Hepatocyte (in vitro differentiated cells): ENCODE results near the gene SLC30A5. TPM values are rescaled to one million over a fixed set of nuclear protein-coding genes. Genes with fewer than 3 reads are reported as not detected.

ENCODE experiments used
- DNase-seq: peaks from one replicate; pipeline ENCODE4 v3.0.0-alpha.2; 2016; ENCODE audit warnings: low spot score
- H2AFZ ChIP-seq: fragments of 200-600 bp; sonication (generic); 2 replicates; pipeline ENCODE4 v1.6.0; 2016; ENCODE audit warnings: antibody characterized with exemption, mild to moderate bottlenecking
- H3K27ac ChIP-seq: fragments of 200-600 bp; sonication (generic); 2 replicates; pipeline ENCODE4 v1.5.1; 2016; ENCODE audit warnings: mild to moderate bottlenecking
- H3K27me3 ChIP-seq: fragments of 200-600 bp; sonication (generic); 2 replicates; pipeline ENCODE4 v1.6.1; 2016
- H3K36me3 ChIP-seq: fragments of 200-600 bp; sonication (generic); replicated peaks from 2 replicates; pipeline ENCODE4 v1.5.1; 2016; ENCODE audit warnings: low read depth; ENCODE audit not compliant: insufficient read depth
- H3K4me1 ChIP-seq: fragments of 200-600 bp; sonication (generic); 2 replicates; pipeline ENCODE4 v1.5.1; 2016; ENCODE audit warnings: mild to moderate bottlenecking, moderate library complexity; ENCODE audit not compliant: insufficient read depth
- H3K4me2 ChIP-seq: fragments of 200-600 bp; sonication (generic); 2 replicates; pipeline ENCODE4 v1.6.0; 2016
- H3K4me3 ChIP-seq: fragments of 200-600 bp; sonication (generic); 2 replicates; pipeline ENCODE4 v1.5.1; 2016; ENCODE audit warnings: mild to moderate bottlenecking
- H3K79me2 ChIP-seq: fragments of 200-600 bp; sonication (generic); 2 replicates; pipeline ENCODE4 v1.6.0; 2017; ENCODE audit warnings: mild to moderate bottlenecking
- H3K9me2 ChIP-seq: fragments of 200-600 bp; sonication (generic); replicated peaks from 2 replicates; pipeline ENCODE4 v1.6.0; 2017; ENCODE audit warnings: mild to moderate bottlenecking; ENCODE audit not compliant: insufficient read depth
- H3K9me3 ChIP-seq: fragments of 200-600 bp; sonication (generic); 2 replicates; pipeline ENCODE4 v1.5.1; 2016; ENCODE audit warnings: low read depth, mild to moderate bottlenecking
- H4K20me1 ChIP-seq: fragments of 200-600 bp; sonication (generic); 2 replicates; pipeline ENCODE4 v1.6.0; 2016; ENCODE audit warnings: mild to moderate bottlenecking; ENCODE audit not compliant: insufficient read depth, poor library complexity, severe bottlenecking
- EZH2 ChIP-seq: fragments of 200-600 bp; sonication (generic); IDR thresholded peaks from 2 replicates; pipeline ENCODE4 v1.6.1; 2016; ENCODE audit warnings: antibody characterized with exemption, mild to moderate bottlenecking, borderline replicate concordance
- EZH2phosphoT487 ChIP-seq: fragments of 200-600 bp; sonication (generic); IDR thresholded peaks from one replicate; pipeline ENCODE4 v1.6.1; 2018; ENCODE audit warnings: antibody characterized with exemption, mild to moderate bottlenecking, low read depth, moderate library complexity; ENCODE audit not compliant: unreplicated experiment, severe bottlenecking
- WGBS: methylation state at CpG from one replicate; pipeline ENCODE4 v1.1.6; 2016; ENCODE audit warnings: low lambda C conversion rate; ENCODE audit errors: missing lambda C conversion rate; 5-methylcytosine and 5-hydroxymethylcytosine counted together
- polyA plus RNA-seq: library from polyadenylated mRNA; unstranded; fragments of >200 nt; fragmentation: Nextera tagmentation; extraction: Ambion mirVana; gene quantifications from 2 replicates; pipeline ENCODE4 v1.2.1, GENCODE V29; 2016
- total RNA-seq: library from RNA; depleted of rRNA; stranded (reverse); fragments of >200 nt; gene quantifications from 2 replicates; pipeline ENCODE4 v1.2.3, GENCODE V29; 2014
- TF ChIP-seq, protein P1 (sequence below): fragments of 200-600 bp; sonication (generic); IDR thresholded peaks from 2 replicates; pipeline ENCODE4 v1.5.1; 2016; ENCODE audit warnings: antibody characterized with exemption, mild to moderate bottlenecking; ENCODE audit not compliant: poor library complexity

SLC30A5 gene
- total and polyA plus RNA-seq, 2 experiments from 2014 or later = 52.7 to 67.3 TPM

DNA sequence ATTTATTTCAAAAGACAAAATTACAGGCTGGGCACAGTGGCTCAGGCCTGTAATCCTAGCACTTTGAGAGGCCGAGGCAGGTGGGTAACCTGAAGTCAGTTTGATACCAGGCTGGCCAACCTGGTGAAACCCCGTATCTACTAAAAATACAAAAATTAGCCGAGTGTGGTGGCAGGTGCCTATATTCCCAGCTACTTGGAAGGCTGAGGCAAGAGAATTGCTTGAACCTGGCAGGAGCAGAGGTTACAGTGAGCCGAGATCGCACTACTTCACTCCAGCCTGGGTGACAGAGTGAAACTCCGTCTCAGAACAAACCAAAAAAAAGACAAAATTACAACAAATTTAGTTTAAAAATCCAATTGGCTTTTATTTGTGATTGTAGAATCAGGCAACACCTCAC lies 14.3 kb upstream of the SLC30A5 start:
- no peak overlapping the region for H2AFZ ChIP-seq
- 92% methylated on average over 6 of the region's 6 CpGs for WGBS

DNA sequence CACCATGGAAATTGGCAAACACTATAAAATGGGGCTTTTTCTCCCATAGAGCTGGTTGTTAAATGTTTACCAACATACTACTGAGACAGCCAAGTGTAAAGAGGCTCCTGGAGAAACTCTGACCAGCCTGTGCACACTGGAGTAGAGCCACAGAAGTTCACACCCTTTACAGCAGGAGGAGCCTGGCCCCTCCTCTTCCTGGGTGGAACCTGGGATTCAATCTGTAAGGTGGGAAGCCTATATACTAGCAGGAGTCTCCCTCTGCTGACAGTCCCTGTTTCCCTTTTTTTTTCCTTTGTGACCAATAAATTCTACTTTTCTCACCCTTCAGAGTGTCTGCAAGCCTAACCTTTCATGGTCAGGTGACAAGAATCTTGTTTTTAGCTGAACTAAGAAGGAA lies 10.4 kb upstream of the SLC30A5 start:
- H3K27ac ChIP-seq = no peak overlapping the region

More for the DNA sequence above, 14.3 kb upstream of the SLC30A5 start:
- no peak overlapping the region for H3K4me3 ChIP-seq
- no peaks in the 10 kb centered on the region for H3K9me2 ChIP-seq
- H3K9me3 ChIP-seq = no peaks in the 10 kb centered on the region
- TF ChIP-seq, protein P1, sequence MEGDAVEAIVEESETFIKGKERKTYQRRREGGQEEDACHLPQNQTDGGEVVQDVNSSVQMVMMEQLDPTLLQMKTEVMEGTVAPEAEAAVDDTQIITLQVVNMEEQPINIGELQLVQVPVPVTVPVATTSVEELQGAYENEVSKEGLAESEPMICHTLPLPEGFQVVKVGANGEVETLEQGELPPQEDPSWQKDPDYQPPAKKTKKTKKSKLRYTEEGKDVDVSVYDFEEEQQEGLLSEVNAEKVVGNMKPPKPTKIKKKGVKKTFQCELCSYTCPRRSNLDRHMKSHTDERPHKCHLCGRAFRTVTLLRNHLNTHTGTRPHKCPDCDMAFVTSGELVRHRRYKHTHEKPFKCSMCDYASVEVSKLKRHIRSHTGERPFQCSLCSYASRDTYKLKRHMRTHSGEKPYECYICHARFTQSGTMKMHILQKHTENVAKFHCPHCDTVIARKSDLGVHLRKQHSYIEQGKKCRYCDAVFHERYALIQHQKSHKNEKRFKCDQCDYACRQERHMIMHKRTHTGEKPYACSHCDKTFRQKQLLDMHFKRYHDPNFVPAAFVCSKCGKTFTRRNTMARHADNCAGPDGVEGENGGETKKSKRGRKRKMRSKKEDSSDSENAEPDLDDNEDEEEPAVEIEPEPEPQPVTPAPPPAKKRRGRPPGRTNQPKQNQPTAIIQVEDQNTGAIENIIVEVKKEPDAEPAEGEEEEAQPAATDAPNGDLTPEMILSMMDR = no peak
- TF ChIP-seq EZH2 (no peak), EZH2phosphoT487 (no peak)
- no peaks in the 10 kb centered on the region for H3K36me3 ChIP-seq
- H3K4me1 ChIP-seq = peaks cover 5% of the 10 kb centered on the region
- no peaks in the 10 kb centered on the region for H3K79me2 ChIP-seq
- peak overlapping the region; percentile 63 for H3K27ac ChIP-seq
- no peak for DNase-seq
- H3K4me2 ChIP-seq = no peak overlapping the region
- H3K27me3 ChIP-seq = no peaks in the 10 kb centered on the region
- H4K20me1 ChIP-seq = no peaks in the 10 kb centered on the region

GRCh38 chr5:69084195-69084594 lies 9.6 kb upstream of the SLC30A5 start:
- Histone ChIP-seq H3K9me3 (no peaks in the 10 kb centered on the region), H2AFZ (no peak overlapping the region), H3K27me3 (no peaks in the 10 kb centered on the region), H3K4me2 (no peak overlapping the region), H3K9me2 (no peaks in the 10 kb centered on the region), H3K4me3 (no peak overlapping the region), H3K4me1 (no peaks in the 10 kb centered on the region), H3K27ac (no peak overlapping the region), H3K79me2 (no peaks in the 10 kb centered on the region), H4K20me1 (no peaks in the 10 kb centered on the region), H3K36me3 (no peaks in the 10 kb centered on the region)
- TF ChIP-seq, protein P1 = no peak
- TF ChIP-seq EZH2phosphoT487 (no peak), EZH2 (no peak)
- no peak for DNase-seq
- 72% methylated on average over 3 of the region's 3 CpGs for WGBS

More for the DNA sequence above, 10.4 kb upstream of the SLC30A5 start:
- Histone ChIP-seq H3K79me2 (no peaks in the 10 kb centered on the region), H3K4me2 (no peak overlapping the region), H3K4me1 (no peaks in the 10 kb centered on the region), H3K27me3 (no peaks in the 10 kb centered on the region), H2AFZ (no peak overlapping the region), H4K20me1 (no peaks in the 10 kb centered on the region), H3K9me2 (no peaks in the 10 kb centered on the region), H3K36me3 (no peaks in the 10 kb centered on the region), H3K9me3 (no peaks in the 10 kb centered on the region), H3K4me3 (no peak overlapping the region)
- TF ChIP-seq, protein P1 = peak; percentile 35
- no peak for TF ChIP-seq EZH2
- peak; percentile 60 for DNase-seq

- WGBS = 84% methylated on average over 2 of the region's 2 CpGs
- TF ChIP-seq, protein P1 = no peak
- TF ChIP-seq EZH2phosphoT487 = no peak
- no peak for TF ChIP-seq EZH2
Observed at GRCh38 chr5:69084903-69085302, 8.9 kb upstream of the SLC30A5 start.

More at GRCh38 chr5:69084903-69085302, 8.9 kb upstream of the SLC30A5 start:
- Histone ChIP-seq H3K36me3 (no peaks in the 10 kb centered on the region), H3K4me1 (no peaks in the 10 kb centered on the region), H3K9me3 (no peaks in the 10 kb centered on the region), H4K20me1 (no peaks in the 10 kb centered on the region), H2AFZ (no peak overlapping the region), H3K4me2 (no peak overlapping the region), H3K79me2 (no peaks in the 10 kb centered on the region), H3K4me3 (no peak overlapping the region), H3K27ac (no peak overlapping the region), H3K9me2 (no peaks in the 10 kb centered on the region), H3K27me3 (no peaks in the 10 kb centered on the region)
- DNase-seq = no peak
